Astrocyte (in vitro differentiated cells and primary cell): ENCODE data around the gene BSN.

ENCODE experiments used
- CTCF ChIP-seq: IDR thresholded peaks from 2 replicates; pipeline ENCODE4 v1.5.1; 2011; ENCODE audit warnings: low read depth, mild to moderate bottlenecking, inconsistent platforms, low read length, moderate library complexity; ENCODE audit not compliant: insufficient read depth
- EZH2 ChIP-seq: IDR thresholded peaks from 2 replicates; pipeline ENCODE4 v1.6.1; 2012; ENCODE audit warnings: mild to moderate bottlenecking, low read length, inconsistent platforms; ENCODE audit not compliant: insufficient read depth

DNA sequence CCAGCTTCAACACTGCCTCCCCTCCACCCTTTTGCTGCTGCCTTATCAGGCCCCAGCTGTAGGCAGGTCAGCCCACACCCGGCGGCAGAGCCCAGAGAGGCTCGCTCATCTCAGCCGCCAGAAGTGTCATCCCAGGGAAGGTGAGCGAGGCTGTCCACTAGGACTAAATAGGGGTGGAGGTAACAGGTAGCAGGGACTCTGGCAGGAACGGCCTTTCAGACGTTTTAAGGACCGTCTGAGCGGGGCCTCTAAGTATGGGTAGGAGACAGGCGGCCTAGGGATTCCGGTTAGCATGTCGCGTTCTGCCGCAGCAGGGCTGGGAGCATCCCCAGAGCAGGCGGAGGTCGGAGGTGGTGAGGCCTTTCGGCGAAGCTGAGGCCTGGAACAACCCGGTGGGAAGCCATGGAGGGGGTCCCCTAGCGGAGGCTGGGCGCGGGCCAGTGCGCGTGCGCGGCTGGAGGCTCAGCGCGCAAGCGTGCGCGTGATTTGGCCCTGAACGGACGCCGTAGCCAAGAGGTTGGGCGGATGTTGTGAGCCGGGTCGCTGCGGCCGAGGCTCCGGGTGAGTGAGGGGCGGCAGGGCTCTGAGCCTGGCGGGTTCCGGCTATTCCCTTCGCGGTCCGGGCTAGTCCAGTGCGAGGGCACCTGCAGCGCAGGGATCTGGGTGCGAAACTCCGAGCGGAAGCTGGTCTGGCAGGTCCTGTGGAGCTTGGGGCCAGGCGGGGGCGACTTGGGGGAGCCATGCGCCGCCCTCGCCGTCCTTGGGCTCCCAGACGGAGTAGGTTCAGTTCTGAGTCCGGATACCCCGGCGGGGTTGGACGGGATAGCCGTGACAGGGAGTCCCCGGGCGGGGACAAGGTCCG lies 135.0 kb downstream of the BSN start, which contains the start of the genes MST1 and RNF123:
- TF ChIP-seq CTCF (no peak), EZH2 (no peak)
